ENCODE data around the gene PLA2G4E. TPM values are rescaled to one million over a fixed set of nuclear protein-coding genes. Genes with fewer than 3 reads are reported as not detected.

The PLA2G4E gene
- total and polyA plus RNA-seq, 2 donors (not counting 1 experiment from before 2014, with no cell fraction given), result not detected

- Histone ChIP-seq H3K27me3 (ENCODE audit: control insufficient read depth, insufficient read depth, low read length) (no peaks in the 10 kb centered on the region), H4K20me1 (ENCODE audit: control insufficient read depth, extremely low read depth, insufficient read depth, low read length) (no peaks in the 10 kb centered on the region), H3K4me1 (ENCODE audit: control insufficient read depth, extremely low read depth, insufficient read depth, low read length) (no peaks in the 10 kb centered on the region), H3K27ac (ENCODE audit: insufficient read depth, low read length) (no peak overlapping the region), H3K9ac (ENCODE audit: insufficient read depth, low read length) (no peak overlapping the region), H2AFZ (ENCODE audit: low read length) (no peak overlapping the region), H3K79me2 (ENCODE audit: control insufficient read depth, insufficient read depth, low read length) (peaks cover 26% of the 10 kb centered on the region), H3K4me2 (ENCODE audit: extremely low read depth, insufficient read depth, low read length) (no peak overlapping the region), H3K4me3 (replicated peaks in 1 of 4; ENCODE audit: control extremely low read depth in 1 of 4, insufficient read depth in 1 of 4, low read depth in 3 of 4, low read length in 4 of 4) (no peak overlapping the region), H3K9me3 (ENCODE audit: control insufficient read depth, insufficient read depth, low read depth, low read length) (no peaks in the 10 kb centered on the region), H3K36me3 (ENCODE audit: control insufficient read depth, insufficient read depth, low read length) (peaks cover 6% of the 10 kb centered on the region)
- DNase-seq (ENCODE audit: low read depth in 2 of 2), result no peak
- no peak for TF ChIP-seq EZH2 (IDR thresholded peaks at IDR 0.05; ENCODE audit: low read length, missing control alignments)
- TF ChIP-seq CTCF (conservative IDR thresholded peaks at IDR 0.05 in 1 of 2, IDR thresholded peaks at IDR 0.05 in 1 of 2; ENCODE audit: low read depth in 1 of 2, low read length in 2 of 2), result no peak
Observed at GRCh38 chr15:41957021-41957897, 63.6 kb downstream of the PLA2G4E start.

DNA sequence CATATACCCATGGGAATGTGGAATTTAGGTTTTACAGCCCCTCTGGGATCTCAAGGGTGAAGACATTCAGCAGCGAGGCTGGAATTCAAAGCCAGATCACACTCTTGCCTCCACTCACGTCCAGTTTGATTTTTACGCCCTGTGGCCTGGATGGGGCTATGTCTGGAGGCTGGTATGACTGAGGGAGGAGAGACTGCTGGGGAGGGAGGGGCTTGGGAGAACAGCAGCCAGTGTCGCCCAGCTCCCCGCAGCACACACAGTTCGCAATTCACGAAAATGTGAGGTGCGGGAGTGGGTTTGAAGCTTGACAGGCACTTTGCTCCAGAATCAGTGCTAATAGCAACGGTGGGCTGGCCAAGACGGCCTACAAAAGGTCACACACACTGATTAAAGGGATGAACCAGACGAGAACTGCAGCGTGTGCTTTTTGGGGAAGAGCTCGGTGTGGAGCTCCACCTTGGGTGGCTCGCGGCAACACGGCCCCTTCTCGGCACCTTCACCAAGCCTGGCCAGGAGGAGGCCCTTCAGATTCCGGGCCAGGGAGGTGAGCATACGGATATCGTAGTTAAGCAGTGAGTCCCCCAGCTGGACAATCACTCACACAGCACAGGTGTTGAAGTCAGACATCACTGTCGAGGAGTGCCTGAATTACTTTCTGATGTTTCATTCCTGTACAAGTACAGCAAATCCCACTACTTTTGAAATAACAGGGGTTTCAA lies 64.9 kb downstream of the PLA2G4E start:
- no peak for DNase-seq (ENCODE audit: low read depth in 2 of 2)
- Histone ChIP-seq H3K4me3 (replicated peaks in 1 of 4; ENCODE audit: control extremely low read depth in 1 of 4, insufficient read depth in 1 of 4, low read depth in 3 of 4, low read length in 4 of 4) (no peak overlapping the region), H3K4me1 (ENCODE audit: control insufficient read depth, extremely low read depth, insufficient read depth, low read length) (no peaks in the 10 kb centered on the region), H3K9ac (ENCODE audit: insufficient read depth, low read length) (no peak overlapping the region), H3K79me2 (ENCODE audit: control insufficient read depth, insufficient read depth, low read length) (peaks cover 24% of the 10 kb centered on the region), H4K20me1 (ENCODE audit: control insufficient read depth, extremely low read depth, insufficient read depth, low read length) (no peaks in the 10 kb centered on the region), H3K36me3 (ENCODE audit: control insufficient read depth, insufficient read depth, low read length) (peaks cover 8% of the 10 kb centered on the region), H3K9me3 (ENCODE audit: control insufficient read depth, insufficient read depth, low read depth, low read length) (no peaks in the 10 kb centered on the region), H3K4me2 (ENCODE audit: extremely low read depth, insufficient read depth, low read length) (no peak overlapping the region), H3K27me3 (ENCODE audit: control insufficient read depth, insufficient read depth, low read length) (no peaks in the 10 kb centered on the region), H3K27ac (ENCODE audit: insufficient read depth, low read length) (no peak overlapping the region), H2AFZ (ENCODE audit: low read length) (no peak overlapping the region)
- TF ChIP-seq EZH2 (IDR thresholded peaks at IDR 0.05; ENCODE audit: low read length, missing control alignments) (no peak), CTCF (conservative IDR thresholded peaks at IDR 0.05 in 1 of 2, IDR thresholded peaks at IDR 0.05 in 1 of 2; ENCODE audit: low read depth in 1 of 2, low read length in 2 of 2) (no peak)

- Histone ChIP-seq H2AFZ (ENCODE audit: low read length) (no peak overlapping the region), H3K79me2 (ENCODE audit: control insufficient read depth, insufficient read depth, low read length) (peaks cover 23% of the 10 kb centered on the region), H3K4me3 (replicated peaks in 1 of 4; ENCODE audit: control extremely low read depth in 1 of 4, insufficient read depth in 1 of 4, low read depth in 3 of 4, low read length in 4 of 4) (no peak overlapping the region), H3K9ac (ENCODE audit: insufficient read depth, low read length) (no peak overlapping the region), H3K27me3 (ENCODE audit: control insufficient read depth, insufficient read depth, low read length) (no peaks in the 10 kb centered on the region), H3K9me3 (ENCODE audit: control insufficient read depth, insufficient read depth, low read depth, low read length) (no peaks in the 10 kb centered on the region), H3K27ac (ENCODE audit: insufficient read depth, low read length) (no peak overlapping the region), H3K36me3 (ENCODE audit: control insufficient read depth, insufficient read depth, low read length) (peaks cover 8% of the 10 kb centered on the region), H3K4me2 (ENCODE audit: extremely low read depth, insufficient read depth, low read length) (no peak overlapping the region), H4K20me1 (ENCODE audit: control insufficient read depth, extremely low read depth, insufficient read depth, low read length) (no peaks in the 10 kb centered on the region), H3K4me1 (ENCODE audit: control insufficient read depth, extremely low read depth, insufficient read depth, low read length) (peaks cover under 1% of the 10 kb centered on the region)
- TF ChIP-seq EZH2 (IDR thresholded peaks at IDR 0.05; ENCODE audit: low read length, missing control alignments) (no peak), CTCF (conservative IDR thresholded peaks at IDR 0.05 in 1 of 2, IDR thresholded peaks at IDR 0.05 in 1 of 2; ENCODE audit: low read depth in 1 of 2, low read length in 2 of 2) (no peak)
- DNase-seq (ENCODE audit: low read depth in 2 of 2), result no peak
Observed at GRCh38 chr15:41955100-41955499, 65.7 kb downstream of the PLA2G4E start.

Measured in fibroblast of lung (primary cell).